ENCODE data around the gene REEP6. TPM values are rescaled to one million over a fixed set of nuclear protein-coding genes. Genes with fewer than 3 reads are reported as not detected.

The REEP6 gene
- total and polyA plus RNA-seq, 2 donors (not counting 3 experiments of a cell fraction or from before 2014, with no cell fraction given) = 1.3 to 1.5 TPM

- CTCF ChIA-PET = no interaction called here
- Histone ChIP-seq H3K27me3 (ENCODE audit: control insufficient read depth in 2 of 2, insufficient read depth in 2 of 2, low read length in 2 of 2) (peaks cover 7 to 10% of the 10 kb centered on the region in 2 experiments), H3K9me1 (replicated peaks; ENCODE audit: control insufficient read depth, extremely low read depth, insufficient read depth, low read length) (no peaks in the 10 kb centered on the region), H3K4me1 (ENCODE audit: control insufficient read depth, extremely low read depth, insufficient read depth, low read length) (no peaks in the 10 kb centered on the region), H3K79me2 (ENCODE audit: control insufficient read depth, insufficient read depth, low read length) (no peaks in the 10 kb centered on the region), H3K27ac (ENCODE audit: insufficient read depth, low read depth, low read length) (no peak overlapping the region), H3K4me2 (ENCODE audit: insufficient read depth, low read length) (no peak overlapping the region), H2AFZ (ENCODE audit: low read depth, low read length) (no peak overlapping the region), H3K4me3 (replicated peaks in 1 of 3; ENCODE audit: insufficient read depth in 1 of 3, low read depth in 1 of 3, low read length in 3 of 3) (no peak overlapping the region), H3K36me3 (ENCODE audit: control insufficient read depth in 2 of 2, extremely low read depth in 1 of 2, insufficient read depth in 2 of 2, low read length in 2 of 2) (no peaks in the 10 kb centered on the region), H4K20me1 (replicated peaks; ENCODE audit: control insufficient read depth, extremely low read depth, insufficient read depth, low read length) (no peaks in the 10 kb centered on the region), H3K9ac (replicated peaks; ENCODE audit: extremely low read depth, insufficient read depth, low read length) (no peak overlapping the region), H3K9me3 (replicated peaks; ENCODE audit: control insufficient read depth, insufficient read depth, low read length) (no peaks in the 10 kb centered on the region)
- FAIRE-seq = no peak
- POLR2A ChIA-PET = no interaction called here
- no TSS peak for BruUV-seq (replicated peaks)
- dilution Hi-C loops (cut with MboI; ENCODE audit: extremely low pct_ligation_motif_present, low sequenced_read_pairs) = no loop called here
- no peak for TF ChIP-seq GATA2 (IDR thresholded peaks at IDR 0.05; ENCODE audit: insufficient read depth, insufficient read length, low read depth, low read length)
- TF ChIP-seq POLR2A (IDR thresholded peaks at IDR 0.05; ENCODE audit: low read depth, low read length) = no peak
- TF ChIP-seq, protein P1, sequence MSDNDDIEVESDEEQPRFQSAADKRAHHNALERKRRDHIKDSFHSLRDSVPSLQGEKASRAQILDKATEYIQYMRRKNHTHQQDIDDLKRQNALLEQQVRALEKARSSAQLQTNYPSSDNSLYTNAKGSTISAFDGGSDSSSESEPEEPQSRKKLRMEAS (IDR thresholded peaks at IDR 0.05; ENCODE audit: insufficient read depth, insufficient read length) = no peak
- TF ChIP-seq MYC (IDR thresholded peaks at IDR 0.05; ENCODE audit: low read depth, low read length) = no peak
- TF ChIP-seq EZH2 (IDR thresholded peaks at IDR 0.05; ENCODE audit: borderline replicate concordance, low read depth, low read length, severe bottlenecking) = no peak
- TF ChIP-seq, protein P2, sequence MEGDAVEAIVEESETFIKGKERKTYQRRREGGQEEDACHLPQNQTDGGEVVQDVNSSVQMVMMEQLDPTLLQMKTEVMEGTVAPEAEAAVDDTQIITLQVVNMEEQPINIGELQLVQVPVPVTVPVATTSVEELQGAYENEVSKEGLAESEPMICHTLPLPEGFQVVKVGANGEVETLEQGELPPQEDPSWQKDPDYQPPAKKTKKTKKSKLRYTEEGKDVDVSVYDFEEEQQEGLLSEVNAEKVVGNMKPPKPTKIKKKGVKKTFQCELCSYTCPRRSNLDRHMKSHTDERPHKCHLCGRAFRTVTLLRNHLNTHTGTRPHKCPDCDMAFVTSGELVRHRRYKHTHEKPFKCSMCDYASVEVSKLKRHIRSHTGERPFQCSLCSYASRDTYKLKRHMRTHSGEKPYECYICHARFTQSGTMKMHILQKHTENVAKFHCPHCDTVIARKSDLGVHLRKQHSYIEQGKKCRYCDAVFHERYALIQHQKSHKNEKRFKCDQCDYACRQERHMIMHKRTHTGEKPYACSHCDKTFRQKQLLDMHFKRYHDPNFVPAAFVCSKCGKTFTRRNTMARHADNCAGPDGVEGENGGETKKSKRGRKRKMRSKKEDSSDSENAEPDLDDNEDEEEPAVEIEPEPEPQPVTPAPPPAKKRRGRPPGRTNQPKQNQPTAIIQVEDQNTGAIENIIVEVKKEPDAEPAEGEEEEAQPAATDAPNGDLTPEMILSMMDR (IDR thresholded peaks at IDR 0.05; ENCODE audit: extremely low read depth in 1 of 2, insufficient read depth in 1 of 2, low read depth in 1 of 2, low read length in 2 of 2) = no peak
- no peak for TF ChIP-seq JUN (IDR thresholded peaks at IDR 0.05; ENCODE audit: borderline replicate concordance, insufficient read depth, insufficient read length, low read depth)
- TF ChIP-seq FOS (IDR thresholded peaks at IDR 0.05; ENCODE audit: borderline replicate concordance, insufficient read depth, low read length) = no peak
- TF ChIP-seq POLR2AphosphoS5 (IDR thresholded peaks at IDR 0.05; ENCODE audit: insufficient read depth, low read depth, low read length) = no peak
- no peak for DNase-seq (ENCODE audit: low read depth, low spot score)
- intact Hi-C loops (cut with micrococcal nuclease) = no loop called here
Measured at GRCh38 chr19:1528596-1529429, 37.8 kb downstream of the REEP6 start.
